Mammary epithelial cell (primary cell): ENCODE results near the gene MYL4.

Source experiments
- EZH2 ChIP-seq: IDR thresholded peaks from 2 replicates; pipeline ENCODE4 v1.6.1; 2012; ENCODE audit warnings: low read length, inconsistent platforms, borderline replicate concordance
- TF ChIP-seq, protein P1 (sequence below), 2 donors: IDR thresholded peaks in 1 of 2; conservative IDR thresholded peaks in 1 of 2; 2 replicates each; pipeline ENCODE4 v1.5.1; 2011 to 2012; ENCODE audit warnings: inconsistent platforms in 2 of 2, low read length in 2 of 2, mild to moderate bottlenecking in 2 of 2, control low read depth in 1 of 2, low read depth in 1 of 2; ENCODE audit not compliant: insufficient read depth in 1 of 2; ENCODE audit errors: extremely low read depth in 1 of 2

GRCh38 chr17:47172696-47173565, 36.2 kb upstream of the MYL4 start:
- TF ChIP-seq, protein P1, sequence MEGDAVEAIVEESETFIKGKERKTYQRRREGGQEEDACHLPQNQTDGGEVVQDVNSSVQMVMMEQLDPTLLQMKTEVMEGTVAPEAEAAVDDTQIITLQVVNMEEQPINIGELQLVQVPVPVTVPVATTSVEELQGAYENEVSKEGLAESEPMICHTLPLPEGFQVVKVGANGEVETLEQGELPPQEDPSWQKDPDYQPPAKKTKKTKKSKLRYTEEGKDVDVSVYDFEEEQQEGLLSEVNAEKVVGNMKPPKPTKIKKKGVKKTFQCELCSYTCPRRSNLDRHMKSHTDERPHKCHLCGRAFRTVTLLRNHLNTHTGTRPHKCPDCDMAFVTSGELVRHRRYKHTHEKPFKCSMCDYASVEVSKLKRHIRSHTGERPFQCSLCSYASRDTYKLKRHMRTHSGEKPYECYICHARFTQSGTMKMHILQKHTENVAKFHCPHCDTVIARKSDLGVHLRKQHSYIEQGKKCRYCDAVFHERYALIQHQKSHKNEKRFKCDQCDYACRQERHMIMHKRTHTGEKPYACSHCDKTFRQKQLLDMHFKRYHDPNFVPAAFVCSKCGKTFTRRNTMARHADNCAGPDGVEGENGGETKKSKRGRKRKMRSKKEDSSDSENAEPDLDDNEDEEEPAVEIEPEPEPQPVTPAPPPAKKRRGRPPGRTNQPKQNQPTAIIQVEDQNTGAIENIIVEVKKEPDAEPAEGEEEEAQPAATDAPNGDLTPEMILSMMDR (conservative IDR thresholded peaks at IDR 0.05 in 1 of 2, IDR thresholded peaks at IDR 0.05 in 1 of 2; ENCODE audit: extremely low read depth in 1 of 2, insufficient read depth in 1 of 2, low read depth in 1 of 2, low read length in 2 of 2): no peak
- TF ChIP-seq EZH2: no peak
